OCI-LY1 (cell line): ENCODE measurements around the gene TNRC6C.

Source experiments
- H2AFZ ChIP-seq: fragments of 200-600 bp; sonication (generic), shearing (Covaris generic); 2 replicates; pipeline ENCODE4 v1.6.0; 2014; ENCODE audit warnings: antibody characterized with exemption, mild to moderate bottlenecking, low read length
- H3F3A ChIP-seq: fragments of 200-600 bp; sonication (generic), shearing (Covaris generic); 2 replicates; pipeline ENCODE4 v1.6.0; 2014; ENCODE audit warnings: mild to moderate bottlenecking, antibody characterized with exemption, low read length, moderate library complexity; ENCODE audit not compliant: insufficient read depth
- H3K27ac ChIP-seq: fragments of 200-600 bp; sonication (generic); 2 replicates; pipeline ENCODE4 v1.5.1; 2014; ENCODE audit warnings: low read length, mixed run types, mild to moderate bottlenecking, low read depth; ENCODE audit not compliant: poor library complexity, severe bottlenecking
- H3K27me3 ChIP-seq: fragments of 200-600 bp; sonication (generic); 2 replicates; pipeline ENCODE4 v1.6.0; 2014; ENCODE audit warnings: antibody characterized with exemption, mild to moderate bottlenecking, low read length, moderate library complexity; ENCODE audit not compliant: insufficient read depth
- H3K36me3 ChIP-seq: fragments of 200-600 bp; sonication (generic); 2 replicates; pipeline ENCODE4 v1.6.1; 2014; ENCODE audit warnings: mild to moderate bottlenecking, antibody characterized with exemption, low read length, moderate library complexity, mixed read lengths; ENCODE audit not compliant: insufficient read depth
- H3K4me1 ChIP-seq: fragments of 200-600 bp; sonication (generic); 2 replicates; pipeline ENCODE4 v1.5.1; 2014; ENCODE audit warnings: mild to moderate bottlenecking, low read length, moderate library complexity; ENCODE audit not compliant: insufficient read depth, severe bottlenecking
- H3K4me2 ChIP-seq: fragments of 200-600 bp; sonication (generic), shearing (Covaris generic); 2 replicates; pipeline ENCODE4 v1.6.1; 2014; ENCODE audit warnings: low read length
- H3K4me3 ChIP-seq: fragments of 200-600 bp; sonication (generic); 2 replicates; pipeline ENCODE4 v1.5.1; 2014; ENCODE audit warnings: low read length, low read depth, mild to moderate bottlenecking, mixed read lengths; ENCODE audit not compliant: poor library complexity, severe bottlenecking
- H3K79me2 ChIP-seq: fragments of 200-600 bp; shearing (Covaris generic); 2 replicates; pipeline ENCODE4 v1.6.1; 2016; ENCODE audit warnings: mixed run types, low read length, mixed read lengths; ENCODE audit not compliant: insufficient read depth
- H3K9ac ChIP-seq: fragments of 200-600 bp; sonication (generic), shearing (Covaris generic); 2 replicates; pipeline ENCODE4 v1.6.1; 2014; ENCODE audit warnings: mild to moderate bottlenecking, low read length, mixed read lengths
- H3K9me2 ChIP-seq: fragments of 200-600 bp; sonication (generic), shearing (Covaris generic); 2 replicates; pipeline ENCODE4 v1.6.1; 2014; ENCODE audit warnings: low read depth, mild to moderate bottlenecking, low read length, mixed read lengths
- H3K9me3 ChIP-seq: fragments of 200-600 bp; shearing (Covaris generic); 2 replicates; pipeline ENCODE4 v1.6.1; 2014; ENCODE audit warnings: low read length, mixed read lengths
- H4K20me1 ChIP-seq: fragments of 200-600 bp; sonication (generic), shearing (Covaris generic); 2 replicates; pipeline ENCODE4 v1.6.0; 2016; ENCODE audit warnings: mild to moderate bottlenecking, low read length; ENCODE audit not compliant: insufficient read depth
- EZH2 ChIP-seq: fragments of 200-600 bp; sonication (generic), shearing (Covaris generic); IDR thresholded peaks from 2 replicates; pipeline ENCODE4 v1.8.0; 2017; ENCODE audit warnings: borderline replicate concordance, mixed run types, mild to moderate bottlenecking, antibody characterized with exemption, low read length, moderate library complexity, mixed read lengths
- TF ChIP-seq, protein P1 (sequence below): fragments of 200-600 bp; sonication (generic), shearing (Covaris generic); IDR thresholded peaks from 2 replicates; pipeline ENCODE4 v1.5.1; 2017; ENCODE audit warnings: mild to moderate bottlenecking, antibody characterized with exemption, low read length, moderate library complexity, mixed read lengths

TNRC6C gene

GRCh38 chr17:77929180-77929564 is 29.3 kb upstream of the TNRC6C start:
- Histone ChIP-seq H3K4me2 (no peak overlapping the region), H3K4me1 (no peaks in the 10 kb centered on the region), H3K4me3 (no peak overlapping the region), H3K9me3 (no peaks in the 10 kb centered on the region), H3K27me3 (peaks cover 15% of the 10 kb centered on the region), H3K27ac (no peak overlapping the region), H3K79me2 (no peaks in the 10 kb centered on the region), H3K36me3 (no peaks in the 10 kb centered on the region), H4K20me1 (no peaks in the 10 kb centered on the region), H3F3A (no peaks in the 10 kb centered on the region), H3K9ac (no peak overlapping the region), H2AFZ (no peak overlapping the region), H3K9me2 (no peaks in the 10 kb centered on the region)
- TF ChIP-seq, protein P1, sequence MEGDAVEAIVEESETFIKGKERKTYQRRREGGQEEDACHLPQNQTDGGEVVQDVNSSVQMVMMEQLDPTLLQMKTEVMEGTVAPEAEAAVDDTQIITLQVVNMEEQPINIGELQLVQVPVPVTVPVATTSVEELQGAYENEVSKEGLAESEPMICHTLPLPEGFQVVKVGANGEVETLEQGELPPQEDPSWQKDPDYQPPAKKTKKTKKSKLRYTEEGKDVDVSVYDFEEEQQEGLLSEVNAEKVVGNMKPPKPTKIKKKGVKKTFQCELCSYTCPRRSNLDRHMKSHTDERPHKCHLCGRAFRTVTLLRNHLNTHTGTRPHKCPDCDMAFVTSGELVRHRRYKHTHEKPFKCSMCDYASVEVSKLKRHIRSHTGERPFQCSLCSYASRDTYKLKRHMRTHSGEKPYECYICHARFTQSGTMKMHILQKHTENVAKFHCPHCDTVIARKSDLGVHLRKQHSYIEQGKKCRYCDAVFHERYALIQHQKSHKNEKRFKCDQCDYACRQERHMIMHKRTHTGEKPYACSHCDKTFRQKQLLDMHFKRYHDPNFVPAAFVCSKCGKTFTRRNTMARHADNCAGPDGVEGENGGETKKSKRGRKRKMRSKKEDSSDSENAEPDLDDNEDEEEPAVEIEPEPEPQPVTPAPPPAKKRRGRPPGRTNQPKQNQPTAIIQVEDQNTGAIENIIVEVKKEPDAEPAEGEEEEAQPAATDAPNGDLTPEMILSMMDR: no peak
- TF ChIP-seq EZH2: no peak

DNA sequence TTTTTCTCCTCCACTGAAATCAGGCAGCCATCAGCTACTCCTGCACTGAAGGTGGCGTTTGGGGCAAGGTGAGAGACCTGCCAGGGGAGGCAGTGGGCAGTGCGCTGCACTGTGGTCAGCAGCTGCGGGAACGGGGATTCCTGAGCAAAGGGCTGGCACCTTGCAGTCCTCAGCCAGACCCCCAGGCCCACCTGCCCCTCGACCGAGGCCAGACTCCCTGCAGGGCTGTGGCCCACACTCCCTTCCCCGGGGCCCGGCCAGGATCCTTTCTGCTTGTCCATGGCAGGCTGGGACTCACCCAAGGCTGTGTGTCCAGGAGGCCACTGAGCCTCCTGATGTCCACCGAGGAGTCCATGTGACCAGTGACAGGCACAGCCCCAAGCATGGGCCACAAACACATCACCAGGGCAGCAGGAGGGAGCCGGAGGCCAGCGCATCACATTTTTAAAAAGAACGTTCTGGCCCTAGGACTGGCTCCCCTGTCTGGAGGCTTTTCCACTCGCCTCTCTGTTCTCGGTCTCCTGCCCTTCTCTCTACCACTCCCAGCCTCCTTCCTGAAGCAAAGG is 28.5 kb upstream of the TNRC6C start:
- no peaks in the 10 kb centered on the region for H3K9me2 ChIP-seq

DNA sequence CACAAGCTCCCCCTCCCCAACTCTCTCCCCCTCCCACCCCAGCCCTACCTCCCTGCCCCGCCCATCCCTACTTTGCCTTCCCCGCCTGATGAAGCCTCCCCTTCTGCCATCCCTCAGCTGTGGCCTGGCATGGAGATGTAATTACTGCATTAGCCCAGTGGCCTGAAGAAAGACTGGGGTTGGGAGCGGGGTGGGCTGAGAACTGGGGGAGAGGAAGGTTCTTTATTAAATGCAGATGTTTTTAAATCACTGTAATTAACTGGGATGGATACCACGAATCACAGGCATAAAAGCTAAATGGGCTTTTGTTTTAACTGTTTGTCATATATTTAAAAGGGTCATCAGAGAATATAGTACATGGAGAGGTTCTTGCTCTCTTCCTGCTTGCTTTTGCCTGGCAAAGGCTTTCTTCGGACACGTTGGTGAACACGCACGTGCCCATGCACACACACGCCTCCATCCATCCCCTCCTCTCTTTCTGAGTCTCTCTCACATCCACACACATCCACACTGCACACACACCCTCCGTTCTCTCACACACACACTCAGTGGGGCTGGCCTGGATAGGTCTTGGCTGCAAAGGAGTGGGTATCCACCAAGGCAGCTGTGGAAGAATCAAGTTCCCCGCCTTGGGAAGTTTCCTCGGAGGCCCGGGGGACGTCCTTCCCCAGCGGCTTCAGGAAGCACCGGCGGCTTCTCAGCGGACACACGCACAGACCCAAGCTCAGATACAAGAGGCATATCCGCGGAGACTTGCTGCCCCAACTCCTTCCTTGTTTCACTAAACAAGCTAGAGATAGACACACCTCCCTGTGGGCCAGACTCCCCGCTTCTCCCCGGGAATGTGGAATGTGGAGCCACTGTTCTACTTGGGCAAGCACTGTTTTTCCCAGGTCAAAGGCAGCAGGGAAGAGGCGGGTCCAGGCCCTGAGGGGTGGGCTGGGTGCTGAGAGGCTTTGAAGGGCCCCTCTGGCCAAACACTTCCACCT is 27.4 kb upstream of the TNRC6C start:
- H2AFZ ChIP-seq: no peak overlapping the region
- H3K27me3 ChIP-seq: peaks cover 10% of the 10 kb centered on the region

More for the DNA sequence above, 28.5 kb upstream of the TNRC6C start:
- Histone ChIP-seq H3K79me2 (no peaks in the 10 kb centered on the region), H3K4me3 (no peak overlapping the region), H4K20me1 (no peaks in the 10 kb centered on the region), H3K27me3 (peaks cover 12% of the 10 kb centered on the region), H3K9ac (no peak overlapping the region), H3K4me1 (no peaks in the 10 kb centered on the region), H3K27ac (no peak overlapping the region), H2AFZ (no peak overlapping the region), H3K4me2 (no peak overlapping the region), H3K36me3 (no peaks in the 10 kb centered on the region), H3K9me3 (no peaks in the 10 kb centered on the region), H3F3A (no peaks in the 10 kb centered on the region)
- TF ChIP-seq EZH2: no peak
- TF ChIP-seq, protein P1: no peak

More for the DNA sequence above, 27.4 kb upstream of the TNRC6C start:
- no peak overlapping the region for H3K4me3 ChIP-seq
- no peaks in the 10 kb centered on the region for H3K9me2 ChIP-seq
- no peaks in the 10 kb centered on the region for H4K20me1 ChIP-seq
- H3K36me3 ChIP-seq: no peaks in the 10 kb centered on the region
- no peak overlapping the region for H3K27ac ChIP-seq
- no peak overlapping the region for H3K4me2 ChIP-seq
- H3K4me1 ChIP-seq: no peaks in the 10 kb centered on the region
- H3K9ac ChIP-seq: no peak overlapping the region
- no peaks in the 10 kb centered on the region for H3K9me3 ChIP-seq
- no peak for TF ChIP-seq EZH2
- TF ChIP-seq, protein P1: no peak
- no peaks in the 10 kb centered on the region for H3F3A ChIP-seq
- H3K79me2 ChIP-seq: no peaks in the 10 kb centered on the region
